HG03432 (cell line): ENCODE measurements around the gene CDC42EP1.

Source experiments
- ATAC-seq: cut with Tn5 transposase; IDR thresholded peaks from one replicate; pipeline ENCODE4 v1.9.1; 2021; ENCODE audit warnings: mild to moderate bottlenecking, moderate library complexity; ENCODE audit not compliant: unreplicated experiment

The CDC42EP1 gene

DNA sequence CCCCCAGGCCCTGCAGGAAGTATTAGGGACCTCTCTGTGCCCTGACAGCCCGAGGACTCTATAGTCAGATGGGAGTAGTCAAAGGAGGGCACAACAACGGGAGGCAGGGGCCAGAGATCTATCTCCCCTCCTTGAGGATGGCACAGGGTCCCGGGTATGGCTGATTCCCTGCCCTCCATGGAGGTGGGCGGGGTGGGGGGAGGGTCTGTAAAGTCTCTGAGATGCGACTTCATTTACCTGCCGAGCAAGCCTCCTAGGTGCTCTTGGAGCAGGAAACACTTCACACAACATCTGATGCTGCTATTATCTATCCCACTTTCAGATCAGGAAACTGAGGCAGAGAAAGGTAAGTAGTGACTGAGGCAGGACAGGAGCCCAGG lies 769 bp upstream of the CDC42EP1 start:
- ATAC-seq = no peak

DNA sequence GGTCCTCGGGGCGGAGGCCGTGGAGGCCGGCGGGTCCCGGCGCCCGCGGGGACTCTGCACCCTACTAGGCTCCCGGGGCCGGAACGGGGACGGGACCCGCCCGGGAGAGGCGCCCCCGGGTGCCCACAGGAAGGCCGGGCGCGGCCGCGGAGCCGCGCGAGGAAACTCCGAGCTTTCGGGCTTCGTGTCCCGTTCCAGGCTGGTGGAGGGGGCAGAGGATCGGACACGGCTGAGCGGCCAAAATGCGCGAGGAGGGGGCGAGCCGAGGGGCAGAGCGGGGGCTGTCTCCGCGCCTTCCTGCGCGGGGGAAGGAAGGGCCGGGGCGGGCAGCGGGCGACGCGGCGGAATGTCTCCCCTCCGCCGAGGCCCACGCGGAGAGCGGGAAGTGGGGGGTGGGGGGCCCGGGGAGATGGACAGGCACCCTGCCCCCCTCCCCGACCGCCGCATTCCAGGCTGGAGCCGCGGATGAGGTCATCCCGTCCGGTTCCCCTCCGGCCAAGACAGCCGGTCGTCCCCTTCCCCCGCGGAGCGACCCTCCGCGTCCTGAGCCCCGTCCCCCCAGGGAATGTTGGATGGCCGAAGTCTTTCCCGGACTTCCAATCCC lies 430 bp downstream of the CDC42EP1 start:
- ATAC-seq = no peak

DNA sequence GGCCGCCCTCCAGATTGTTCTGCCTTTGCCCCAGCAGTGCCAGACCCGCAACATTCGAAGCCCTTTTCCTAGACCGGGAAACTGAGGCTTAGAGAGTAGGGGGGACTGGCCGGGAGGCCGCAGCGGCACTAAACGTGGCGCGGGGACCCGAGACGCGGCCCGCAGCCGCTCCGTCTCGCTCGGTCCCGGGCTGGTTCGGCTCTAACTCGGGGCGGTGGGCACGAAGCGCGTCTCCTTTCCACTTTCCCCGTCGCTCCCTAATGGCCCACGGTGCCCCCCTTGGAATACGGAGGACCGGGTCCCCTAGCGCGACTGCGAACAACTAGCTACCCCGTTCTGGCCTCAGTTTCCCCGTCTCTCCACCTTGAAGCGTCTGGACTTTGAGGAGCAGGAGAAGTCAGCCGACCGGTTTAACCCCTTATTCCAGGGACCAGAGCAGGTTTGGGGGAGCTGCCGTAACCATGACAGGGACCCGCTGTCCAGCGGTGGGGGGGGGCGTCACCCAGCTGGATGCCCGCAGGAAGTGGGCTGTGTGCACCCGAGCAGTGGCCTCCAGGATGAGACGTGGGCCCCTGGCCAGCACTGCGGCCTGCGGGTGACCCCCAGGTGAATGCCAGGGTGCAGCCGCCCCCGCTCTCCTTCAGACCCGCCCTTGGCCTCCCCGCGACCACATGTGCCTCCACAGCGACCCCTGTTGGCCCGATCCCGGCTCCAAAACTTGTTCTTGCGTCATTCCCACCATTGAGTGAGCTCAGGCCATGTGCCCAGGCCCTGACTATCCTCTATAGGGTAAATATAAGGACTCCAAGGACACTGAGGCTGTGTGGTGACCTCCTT lies 1.1 kb downstream of the CDC42EP1 start:
- no peak for ATAC-seq

DNA sequence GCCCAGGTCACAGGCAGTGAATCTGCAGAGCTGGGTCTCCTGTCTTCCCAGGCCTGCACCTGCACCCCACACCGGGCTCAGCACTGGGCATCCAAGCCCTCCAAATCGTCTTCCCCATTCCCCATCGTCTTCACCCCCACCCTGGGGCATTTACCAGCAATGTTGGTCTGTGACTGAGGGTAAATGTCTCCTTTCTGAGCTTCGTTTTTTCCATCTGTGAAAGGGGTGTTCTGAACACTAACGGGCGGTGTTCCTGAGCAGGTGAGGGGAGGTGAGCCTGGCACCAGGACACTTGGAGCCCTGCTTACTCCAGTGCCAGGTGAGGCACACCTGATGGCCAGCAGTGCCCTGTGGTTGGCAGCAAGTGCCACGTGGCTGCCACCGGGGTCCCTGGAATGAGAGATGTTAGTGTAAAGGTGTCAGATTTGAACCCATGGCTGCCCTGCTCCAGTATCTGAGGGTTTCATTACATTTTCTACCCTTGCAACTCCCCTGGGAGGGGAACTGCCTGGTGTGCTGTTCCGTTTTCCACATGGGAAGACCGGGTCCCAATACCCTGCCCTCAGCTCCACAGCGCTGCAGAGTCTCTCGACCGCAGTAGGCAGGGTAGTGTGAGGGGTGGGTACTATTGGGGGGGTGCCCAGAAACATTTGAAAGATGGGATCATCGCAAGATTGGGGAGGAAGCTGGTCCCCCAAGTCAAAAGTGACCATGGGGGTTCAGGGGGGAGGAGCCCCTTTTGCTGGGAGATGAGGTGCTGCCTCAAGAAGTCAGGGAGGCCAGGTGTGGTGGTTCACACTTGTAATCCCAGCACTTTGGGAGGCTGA lies 2.0 kb downstream of the CDC42EP1 start:
- no peak for ATAC-seq

DNA sequence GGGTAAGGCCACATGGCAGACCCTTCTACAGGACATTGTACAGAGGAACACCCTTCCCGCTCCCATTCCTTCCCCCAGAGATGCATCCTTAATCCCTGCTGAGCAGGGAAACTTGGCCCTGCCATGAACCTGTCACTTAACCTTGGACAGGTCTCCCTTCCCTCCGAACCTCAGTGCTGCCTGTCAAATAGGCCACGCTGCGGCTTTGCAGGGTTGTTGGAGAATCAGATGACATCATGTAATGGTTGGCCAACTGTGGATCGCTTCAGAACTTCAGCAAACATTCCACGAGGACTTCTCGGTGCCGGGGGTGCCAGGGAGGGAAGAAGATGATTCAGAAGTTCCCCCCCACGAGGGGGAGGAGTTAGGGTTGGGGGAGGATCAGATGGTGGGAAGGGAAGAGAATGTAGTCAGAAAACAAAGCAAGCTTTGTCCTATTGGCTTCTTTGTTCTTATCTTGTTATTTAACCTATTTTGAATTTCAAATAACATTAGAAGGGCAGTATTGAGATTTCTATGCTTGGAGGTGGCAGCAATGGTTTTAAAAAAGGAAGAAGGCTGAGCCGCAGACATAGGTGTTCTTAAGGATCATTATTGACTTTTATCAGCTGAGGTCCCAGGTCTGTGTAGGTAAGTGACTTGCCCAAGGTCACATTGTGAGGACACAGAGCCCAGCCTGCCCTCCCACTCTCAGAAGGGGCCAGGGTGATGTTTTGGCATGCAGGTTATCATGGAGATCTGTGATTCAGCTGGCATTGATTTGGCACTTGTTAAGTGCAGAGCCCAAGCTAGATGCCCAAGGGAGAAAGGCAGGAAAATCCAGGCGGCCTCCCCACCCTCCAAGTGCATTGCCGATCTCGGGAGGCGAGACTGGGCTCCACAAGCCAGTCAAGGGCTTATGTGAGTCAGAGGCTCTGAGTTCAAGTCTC lies 3.1 kb downstream of the CDC42EP1 start:
- ATAC-seq = no peak

DNA sequence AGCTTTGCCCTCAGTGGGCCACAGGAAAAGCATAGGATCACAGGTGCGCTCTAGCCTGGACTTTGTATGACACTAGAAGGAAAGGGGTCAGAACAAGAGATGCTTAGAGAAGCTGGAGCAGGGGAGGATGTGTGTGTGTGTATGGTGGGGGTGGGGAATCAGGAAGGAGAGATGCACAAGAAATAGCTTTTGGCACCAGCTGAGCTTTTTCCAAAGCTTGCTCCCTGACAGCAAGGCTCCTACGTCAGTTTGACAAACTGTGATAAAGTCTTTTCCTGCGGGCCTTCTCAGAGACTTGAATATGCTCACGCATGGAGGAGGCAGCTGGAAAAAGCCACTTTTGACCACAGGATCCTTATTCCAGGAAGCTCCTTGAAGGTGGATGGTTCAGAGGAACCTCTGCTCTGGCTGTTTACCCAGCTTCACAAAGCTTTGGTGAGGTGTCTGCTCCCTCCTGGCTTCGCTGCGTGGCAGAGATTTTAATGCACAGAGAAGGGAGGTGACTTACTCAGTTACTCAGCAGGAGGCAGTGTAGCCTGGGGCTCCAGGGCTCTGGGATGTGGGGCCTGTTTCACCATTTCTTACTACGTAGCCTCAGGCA lies 3.9 kb downstream of the CDC42EP1 start:
- ATAC-seq = no peak

DNA sequence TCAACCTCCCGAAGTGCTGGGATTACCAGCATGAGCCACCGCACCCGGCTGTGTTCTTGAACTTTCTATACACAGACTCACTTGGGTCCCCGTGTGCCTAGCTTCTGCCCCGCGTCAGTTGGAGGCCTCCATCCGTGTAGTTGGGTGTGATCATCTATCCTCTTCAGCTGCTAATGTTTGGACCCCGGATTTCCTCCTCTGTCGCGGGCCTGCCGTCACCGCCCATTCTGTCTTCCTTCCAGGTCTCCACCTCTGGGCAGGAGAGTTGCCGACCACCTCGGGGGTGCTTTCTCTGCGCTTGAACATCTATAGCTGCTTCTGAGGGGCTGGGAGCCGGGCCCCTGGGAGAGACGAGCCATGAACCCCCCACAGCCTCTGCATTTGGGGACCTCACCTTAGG lies 5.5 kb downstream of the CDC42EP1 start:
- ATAC-seq = no peak

DNA sequence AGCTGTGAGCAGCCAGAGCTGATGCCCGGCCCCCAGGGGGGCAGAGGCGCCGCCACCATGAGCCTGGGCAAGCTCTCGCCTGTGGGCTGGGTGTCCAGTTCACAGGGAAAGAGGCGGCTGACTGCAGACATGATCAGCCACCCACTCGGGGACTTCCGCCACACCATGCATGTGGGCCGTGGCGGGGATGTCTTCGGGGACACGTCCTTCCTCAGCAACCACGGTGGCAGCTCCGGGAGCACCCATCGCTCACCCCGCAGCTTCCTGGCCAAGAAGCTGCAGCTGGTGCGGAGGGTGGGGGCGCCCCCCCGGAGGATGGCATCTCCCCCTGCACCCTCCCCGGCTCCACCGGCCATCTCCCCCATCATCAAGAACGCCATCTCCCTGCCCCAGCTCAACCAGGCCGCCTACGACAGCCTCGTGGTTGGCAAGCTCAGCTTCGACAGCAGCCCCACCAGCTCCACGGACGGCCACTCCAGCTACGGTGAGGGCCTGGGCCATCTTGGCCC lies 6.1 kb downstream of the CDC42EP1 start:
- ATAC-seq = no peak

DNA sequence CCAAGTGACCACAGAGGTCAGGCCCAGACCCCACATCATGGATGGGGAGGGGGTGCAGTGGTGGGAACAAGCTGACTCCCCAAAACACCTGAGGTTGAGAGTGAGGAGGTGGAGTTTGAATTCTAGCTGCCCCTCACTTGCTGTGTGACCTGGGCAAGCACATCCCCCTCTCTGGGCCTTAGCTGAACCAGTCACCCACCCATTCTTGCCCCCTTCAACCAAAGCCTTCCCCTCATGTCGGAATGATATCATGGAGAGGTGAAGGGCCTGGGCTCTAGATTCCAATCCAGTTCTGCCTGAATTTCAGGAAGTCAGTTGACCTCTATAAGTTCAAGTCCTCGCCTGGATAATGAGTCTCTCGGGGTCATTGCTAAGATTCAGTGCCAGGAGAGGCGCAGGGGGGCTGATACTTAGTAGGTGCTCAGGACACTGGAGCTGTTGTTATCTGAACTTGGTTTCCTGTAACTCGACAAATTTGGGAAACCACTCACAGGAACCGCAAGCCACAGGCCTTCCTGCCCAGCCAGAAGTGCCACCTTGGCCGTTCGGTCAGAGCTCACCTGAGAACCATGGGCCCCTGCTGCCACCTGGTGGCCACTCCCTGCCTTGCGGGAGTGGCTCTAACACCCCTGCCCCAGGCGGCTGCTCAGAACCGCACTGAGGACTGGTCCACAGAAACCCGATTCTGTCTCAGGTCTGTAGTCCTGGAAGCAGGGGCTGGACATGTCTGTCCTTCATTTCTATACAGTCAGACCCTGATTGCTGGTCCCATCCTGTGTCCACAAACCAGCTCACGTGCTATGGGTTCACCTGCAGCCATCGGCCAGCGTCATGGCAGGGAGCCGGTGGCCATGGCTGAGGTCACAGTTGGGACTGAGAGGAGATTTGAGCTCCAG lies 6.9 kb downstream of the CDC42EP1 start:
- no peak for ATAC-seq

DNA sequence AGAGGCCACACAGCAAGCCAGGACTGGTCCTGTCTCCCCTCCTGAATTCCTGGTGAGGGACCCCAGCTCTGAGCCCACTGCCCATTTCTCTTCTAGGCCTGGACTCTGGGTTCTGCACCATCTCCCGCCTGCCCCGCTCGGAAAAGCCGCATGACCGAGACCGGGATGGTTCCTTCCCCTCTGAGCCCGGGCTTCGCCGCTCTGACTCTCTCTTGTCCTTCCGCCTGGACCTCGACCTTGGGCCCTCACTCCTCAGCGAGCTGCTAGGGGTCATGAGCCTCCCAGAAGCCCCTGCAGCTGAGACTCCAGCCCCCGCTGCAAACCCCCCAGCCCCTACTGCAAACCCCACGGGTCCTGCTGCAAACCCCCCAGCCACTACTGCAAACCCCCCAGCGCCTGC lies 7.7 kb downstream of the CDC42EP1 start:
- no peak for ATAC-seq

DNA sequence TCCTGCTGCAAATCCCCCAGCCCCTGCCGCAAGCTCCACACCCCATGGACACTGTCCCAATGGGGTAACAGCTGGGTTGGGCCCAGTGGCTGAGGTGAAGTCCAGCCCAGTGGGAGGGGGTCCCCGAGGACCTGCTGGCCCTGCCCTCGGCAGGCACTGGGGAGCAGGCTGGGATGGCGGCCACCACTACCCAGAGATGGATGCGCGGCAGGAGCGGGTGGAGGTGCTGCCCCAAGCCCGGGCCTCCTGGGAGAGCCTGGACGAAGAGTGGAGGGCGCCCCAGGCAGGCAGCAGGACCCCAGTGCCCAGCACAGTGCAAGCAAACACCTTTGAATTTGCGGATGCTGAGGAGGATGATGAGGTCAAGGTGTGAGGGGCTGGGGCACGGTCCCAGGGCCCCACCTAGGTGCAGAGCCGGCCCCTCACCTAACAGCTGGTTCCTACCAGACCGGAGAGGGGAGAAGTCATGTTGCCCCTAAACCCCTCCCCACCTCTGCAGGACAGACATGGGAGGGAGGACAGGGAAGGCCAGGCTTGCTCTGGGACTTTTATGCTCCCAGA lies 8.2 kb downstream of the CDC42EP1 start:
- no peak for ATAC-seq

DNA sequence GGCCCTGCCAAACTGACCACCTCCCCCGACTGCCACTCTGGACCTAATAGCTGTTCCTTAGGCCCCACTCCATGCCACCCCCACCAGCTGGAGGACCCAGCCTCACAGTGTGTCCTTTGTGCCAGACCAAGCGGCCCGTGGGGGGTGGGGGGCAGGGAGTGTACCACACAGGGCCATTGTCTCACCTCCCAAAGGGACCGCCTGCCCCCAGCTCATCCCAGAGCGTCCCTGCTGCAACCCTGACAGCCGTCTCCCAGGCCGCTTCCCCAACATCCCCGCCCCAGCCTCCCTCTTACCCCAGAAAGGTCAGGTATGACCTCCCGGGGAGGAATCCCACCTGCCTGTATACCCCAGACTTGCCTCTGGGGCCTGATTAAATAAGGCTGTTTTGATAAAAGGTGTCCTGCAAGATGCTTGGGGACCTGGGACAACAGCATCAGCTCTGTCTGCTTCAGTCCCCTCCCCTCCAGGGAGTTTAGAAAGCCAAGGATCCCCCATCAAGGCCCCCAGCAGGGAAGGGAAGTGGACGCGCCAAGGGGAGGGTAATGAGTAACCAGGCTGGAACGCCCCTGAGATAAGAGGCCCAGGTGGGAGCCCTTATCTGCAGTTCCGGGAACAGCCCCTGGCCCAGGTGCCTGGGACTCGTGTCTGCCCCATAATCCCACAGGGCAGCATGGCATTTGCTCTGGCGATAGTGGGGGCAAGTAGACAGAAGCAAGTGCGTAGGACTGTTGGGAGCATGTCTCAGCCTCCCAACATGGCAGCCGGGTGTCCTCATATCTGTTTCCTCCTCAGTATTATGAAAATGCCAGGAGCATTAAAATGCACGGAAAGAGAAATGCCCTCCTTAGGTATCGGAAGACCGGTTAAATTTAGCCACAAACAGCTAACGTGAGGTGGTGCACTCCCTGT lies 9.0 kb downstream of the CDC42EP1 start:
- no peak for ATAC-seq

DNA sequence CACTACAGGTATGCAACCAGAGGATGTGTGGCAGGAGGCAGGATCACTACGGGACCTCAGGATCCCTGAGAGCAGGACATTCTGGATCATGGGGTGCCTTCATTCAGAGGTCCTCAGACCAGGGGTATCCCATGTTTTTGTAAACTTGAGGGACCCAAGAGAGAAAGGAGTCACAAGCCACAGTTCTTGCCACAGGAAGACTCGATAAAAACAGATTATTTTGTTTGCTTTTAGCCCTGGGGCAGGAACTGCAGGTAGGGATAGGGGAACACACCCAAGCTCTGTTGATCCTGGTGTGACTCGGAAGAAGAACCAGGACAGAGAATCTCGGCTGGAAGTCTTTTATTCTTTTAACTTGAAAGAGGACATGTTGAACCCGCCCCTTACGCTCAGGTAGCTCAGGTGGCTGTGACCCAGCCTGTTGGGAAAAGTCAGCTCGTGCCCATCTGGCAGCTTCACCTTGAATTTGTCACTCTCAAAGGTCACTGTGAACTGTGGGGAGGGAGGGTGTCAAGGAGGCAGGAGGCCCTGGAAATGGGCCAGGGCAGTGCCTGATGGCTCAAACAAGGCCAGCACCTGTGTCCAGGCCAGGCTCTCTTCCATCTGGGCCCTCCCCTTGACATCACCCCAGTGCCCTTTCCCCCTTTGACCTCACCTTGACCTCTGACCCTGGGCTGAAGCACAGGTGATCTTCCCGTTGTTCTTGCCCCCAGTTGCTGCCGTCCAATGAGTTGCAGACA lies 9.8 kb downstream of the CDC42EP1 start:
- ATAC-seq = no peak

DNA sequence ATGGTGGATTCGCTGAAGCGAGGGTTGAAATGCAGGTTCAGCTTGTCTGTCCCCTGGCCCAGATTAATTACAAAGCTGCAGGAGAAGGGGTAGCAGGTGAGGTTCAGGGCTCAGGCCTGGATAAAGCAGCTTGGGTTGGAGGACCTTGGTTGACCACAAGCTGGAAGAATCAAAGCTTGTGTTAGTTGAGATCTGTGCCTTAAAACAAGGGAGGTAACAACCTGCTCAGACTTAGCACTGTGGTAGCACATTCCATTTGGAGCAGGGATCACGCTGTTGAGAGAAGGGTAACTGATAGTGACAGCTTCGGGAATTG lies 10.3 kb downstream of the CDC42EP1 start:
- no peak for ATAC-seq

DNA sequence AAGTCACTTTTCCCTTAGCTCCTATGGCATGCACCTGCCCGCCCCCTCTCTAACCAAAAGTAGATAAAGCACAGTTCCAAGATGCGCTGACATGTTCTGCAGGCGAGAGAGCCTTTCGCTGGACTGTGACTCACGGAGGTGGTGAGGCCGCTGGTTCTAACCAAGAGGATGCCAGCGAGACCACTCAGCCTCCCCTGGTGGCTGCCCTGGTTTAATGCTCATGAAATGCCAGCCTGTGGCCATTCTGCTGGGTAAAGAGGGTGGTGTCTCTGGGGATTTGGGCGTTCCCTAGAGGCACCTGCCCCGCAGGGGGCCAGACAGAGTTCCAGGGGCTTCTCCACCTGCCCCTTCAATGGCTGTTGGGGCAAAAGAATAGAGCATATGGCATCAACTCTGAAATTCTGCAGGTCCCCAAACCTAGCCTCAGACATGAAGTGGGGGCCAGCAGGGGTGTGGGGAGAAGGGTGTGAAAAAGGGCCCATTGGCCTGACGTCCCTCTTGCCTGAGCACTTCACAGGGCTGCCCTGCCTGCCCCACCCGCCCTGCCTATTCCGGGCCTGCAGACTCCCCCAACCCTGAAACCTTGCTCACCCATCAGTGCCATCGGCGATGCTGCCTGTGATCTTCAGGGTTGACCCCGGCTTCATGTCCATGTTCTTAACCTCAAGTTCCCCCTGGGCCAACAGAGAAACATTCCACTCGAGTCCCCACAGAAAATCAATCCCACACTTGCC lies 11.1 kb downstream of the CDC42EP1 start:
- no peak for ATAC-seq

DNA sequence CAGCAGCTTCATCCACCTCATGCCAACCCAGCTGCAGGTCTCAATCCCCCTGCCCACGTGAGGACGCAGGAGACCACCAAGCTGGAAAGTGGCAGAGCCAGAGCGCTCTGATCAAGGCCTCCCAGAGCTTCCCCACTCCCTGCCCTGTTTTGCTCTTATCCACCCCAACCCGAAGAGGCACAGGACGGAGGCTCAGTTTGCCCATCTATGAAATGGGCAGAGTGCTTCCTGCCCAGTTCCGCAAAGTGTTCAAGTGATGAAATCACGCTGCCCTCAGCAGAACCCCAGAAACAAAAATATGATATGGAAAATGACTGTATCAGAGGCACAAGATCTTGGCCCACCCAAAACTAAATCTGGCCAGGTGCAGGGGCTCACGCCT lies 11.7 kb downstream of the CDC42EP1 start:
- ATAC-seq = no peak
